Muscle of leg (tissue), 16 donors: ENCODE results near the gene UGGT1. TPM values are rescaled to one million over a fixed set of nuclear protein-coding genes. Genes with fewer than 3 reads are reported as not detected.
A peak's percentile ranks its signal among the peaks of the same experiment; 100 is the strongest.

Experiments used
- DNase-seq: peaks from one replicate; pipeline ENCODE4 v3.0.0; 2013
- H3K27ac ChIP-seq: one replicate; pipeline ENCODE4 v1.5.1; 2013; ENCODE audit warnings: mild to moderate bottlenecking, low read length, control low read depth
- H3K27me3 ChIP-seq: one replicate; pipeline ENCODE4 v1.6.1; 2013; ENCODE audit warnings: low read length; ENCODE audit not compliant: control insufficient read depth, insufficient read depth
- H3K36me3 ChIP-seq: one replicate; pipeline ENCODE4 v1.6.1; 2013; ENCODE audit warnings: low read length; ENCODE audit not compliant: control insufficient read depth, insufficient read depth
- H3K4me1 ChIP-seq: one replicate; pipeline ENCODE4 v1.6.1; 2013; ENCODE audit warnings: low read length; ENCODE audit not compliant: control insufficient read depth, insufficient read depth
- H3K4me3 ChIP-seq: one replicate; pipeline ENCODE4 v1.5.1; 2013; ENCODE audit warnings: low read length, control low read depth
- H3K9me3 ChIP-seq: replicated peaks from 2 replicates; pipeline ENCODE4 v1.6.1; 2013; ENCODE audit warnings: low read depth, low read length; ENCODE audit not compliant: control insufficient read depth
- WGBS: methylation state at CpG from one replicate; pipeline ENCODE4 v1.1.5; 2013; ENCODE audit warnings: missing lambda C conversion rate; ENCODE audit not compliant: insufficient coverage; 5-methylcytosine and 5-hydroxymethylcytosine counted together
- long read RNA-seq, 11 donors: transcript quantifications; one replicate each; lab custom pipeline, GENCODE V29; 2026
- polyA plus RNA-seq, 8 donors: library from polyadenylated mRNA; unstranded; fragments of 120-200 nt; gene quantifications; one replicate each; pipeline versions ENCODE4 v1.2.1 to v1.2.3, GENCODE V29; 2013; ENCODE audit warnings: inconsistent platforms in 1 of 8, low replicate concordance in 1 of 8; ENCODE audit not compliant: insufficient read length in 8 of 8, insufficient read depth in 1 of 8
- total RNA-seq: library from RNA; stranded (reverse); fragments of 120-200 nt; gene quantifications from one replicate; pipeline ENCODE4 v1.2.4, GENCODE V29; 2013

The UGGT1 gene
- total RNA-seq, result 28.8 TPM
- 10 to 100 TPM; 16.2 to 36.0 (median 29.0) TPM for polyA plus RNA-seq
- long read RNA-seq, donor 1, partial matches to known transcripts, result 6 of 6 reads
- long read RNA-seq, donor 1, other reads (novel, unspliced or antisense), result 0 of 6 reads
- long read RNA-seq, donor 2, result 0 reads
- long read RNA-seq, donor 3, result 0 reads
- long read RNA-seq, donor 4, result 0 reads
- long read RNA-seq, donor 5, full-length matches to known transcripts, result 4 of 4 reads
- long read RNA-seq, donor 5, partial matches to known transcripts, result 0 of 4 reads
- long read RNA-seq, donor 5, other reads (novel, unspliced or antisense), result 0 of 4 reads
- long read RNA-seq, donor 6, partial matches to known transcripts, result 6 of 6 reads
- long read RNA-seq, donor 6, other reads (novel, unspliced or antisense), result 0 of 6 reads
- long read RNA-seq, donor 7, partial matches to known transcripts, result 36 of 36 reads
- long read RNA-seq, donor 7, other reads (novel, unspliced or antisense), result 0 of 36 reads
- long read RNA-seq, donor 8, result 0 reads
- long read RNA-seq, donor 9, partial matches to known transcripts, result 23 of 23 reads
- long read RNA-seq, donor 9, other reads (novel, unspliced or antisense), result 0 of 23 reads
- long read RNA-seq, donor 10, partial matches to known transcripts, result 28 of 28 reads
- long read RNA-seq, donor 10, other reads (novel, unspliced or antisense), result 0 of 28 reads
- long read RNA-seq, donor 11, result 0 reads

- Histone ChIP-seq H3K9me3 (no peaks in the 10 kb centered on the region), H3K4me1 (peaks cover 2% of the 10 kb centered on the region), H3K27ac (peak within 1 kb of the TSS; percentile 92), H3K4me3 (peak within 1 kb of the TSS; percentile 92), H3K27me3 (no peaks in the 10 kb centered on the region), H3K36me3 (peaks cover 7% of the 10 kb centered on the region)
- DNase-seq, result peak; percentile 98
- WGBS, result under 1% methylated on average over 51 of the region's 59 CpGs
These were observed at the start of gene UGGT1 for GRCh38 chr2:128090945-128091725. UGGT1 (plus strand) TSS chr2:128091200; CDS start chr2:128091358, 158 bp downstream.

- DNase-seq, result no peak
- Histone ChIP-seq H3K27me3 (peaks cover 2% of the 10 kb centered on the region), H3K36me3 (no peaks in the 10 kb centered on the region), H3K27ac (no peak overlapping the region), H3K4me1 (no peaks in the 10 kb centered on the region), H3K4me3 (no peak overlapping the region), H3K9me3 (peaks cover 15% of the 10 kb centered on the region)
- 94% methylated on average over 2 of the region's 3 CpGs for WGBS
These were observed 49.4 kb upstream of the UGGT1 start for GRCh38 chr2:128041561-128041960.

- 72% methylated on average over 3 of the region's 3 CpGs for WGBS
- Histone ChIP-seq H3K36me3 (no peaks in the 10 kb centered on the region), H3K27ac (no peak overlapping the region), H3K4me3 (no peak overlapping the region), H3K4me1 (no peaks in the 10 kb centered on the region), H3K27me3 (peaks cover 2% of the 10 kb centered on the region), H3K9me3 (peaks cover 12% of the 10 kb centered on the region)
- no peak for DNase-seq
These were observed 48.0 kb upstream of the UGGT1 start for GRCh38 chr2:128043041-128043440.

GRCh38 chr2:128053331-128053730 lies 37.7 kb upstream of the UGGT1 start:
- H3K36me3 ChIP-seq, result no peaks in the 10 kb centered on the region
- no peaks in the 10 kb centered on the region for H3K27me3 ChIP-seq
- no peaks in the 10 kb centered on the region for H3K4me1 ChIP-seq
- H3K9me3 ChIP-seq, result peaks cover 2% of the 10 kb centered on the region
- no peak overlapping the region for H3K27ac ChIP-seq
- H3K4me3 ChIP-seq, result no peak overlapping the region
- DNase-seq, result no peak
- 97% methylated on average over 6 of the region's 12 CpGs for WGBS

GRCh38 chr2:128054104-128054885 lies 36.7 kb upstream of the UGGT1 start:
- Histone ChIP-seq H3K27me3 (no peaks in the 10 kb centered on the region), H3K36me3 (no peaks in the 10 kb centered on the region), H3K4me1 (no peaks in the 10 kb centered on the region), H3K27ac (no peak overlapping the region), H3K9me3 (peaks cover 2% of the 10 kb centered on the region), H3K4me3 (no peak overlapping the region)
- WGBS, result 90% methylated on average over 9 of the region's 11 CpGs
- no peak for DNase-seq

- Histone ChIP-seq H3K9me3 (no peaks in the 10 kb centered on the region), H3K4me1 (no peaks in the 10 kb centered on the region), H3K27ac (no peak overlapping the region), H3K4me3 (no peak overlapping the region), H3K27me3 (no peaks in the 10 kb centered on the region), H3K36me3 (no peaks in the 10 kb centered on the region)
- WGBS, result 70% methylated on average over 2 of the region's 3 CpGs
- DNase-seq, result no peak
These were observed 33.7 kb upstream of the UGGT1 start for GRCh38 chr2:128057334-128057733.

GRCh38 chr2:128058114-128058513 lies 32.9 kb upstream of the UGGT1 start:
- Histone ChIP-seq H3K4me3 (no peak overlapping the region), H3K9me3 (no peaks in the 10 kb centered on the region), H3K27ac (no peak overlapping the region), H3K27me3 (no peaks in the 10 kb centered on the region), H3K36me3 (no peaks in the 10 kb centered on the region), H3K4me1 (no peaks in the 10 kb centered on the region)
- no peak for DNase-seq
- 40% methylated on average over 1 of the region's 2 CpGs for WGBS

GRCh38 chr2:128062571-128062970 lies 28.4 kb upstream of the UGGT1 start:
- Histone ChIP-seq H3K4me1 (no peaks in the 10 kb centered on the region), H3K27me3 (no peaks in the 10 kb centered on the region), H3K4me3 (no peak overlapping the region), H3K36me3 (no peaks in the 10 kb centered on the region), H3K9me3 (no peaks in the 10 kb centered on the region), H3K27ac (no peak overlapping the region)
- 80% methylated on average over 6 of the region's 8 CpGs for WGBS
- DNase-seq, result no peak

GRCh38 chr2:128064353-128064752 lies 26.6 kb upstream of the UGGT1 start:
- no peaks in the 10 kb centered on the region for H3K9me3 ChIP-seq
- no CpG with 5 or more reads among the region's 1 CpG for WGBS
- H3K27me3 ChIP-seq, result no peaks in the 10 kb centered on the region
- H3K36me3 ChIP-seq, result no peaks in the 10 kb centered on the region
- no peak overlapping the region for H3K27ac ChIP-seq
- no peak overlapping the region for H3K4me3 ChIP-seq
- no peak for DNase-seq
- H3K4me1 ChIP-seq, result no peaks in the 10 kb centered on the region
